PFSK-1 (cell line): ENCODE measurements around the gene ESF1.

Experiments used
- FOXP2 ChIP-seq: optimal IDR thresholded peaks from 2 replicates; pipeline ENCODE3; 2011; ENCODE audit warnings: borderline replicate concordance, control low read depth, inconsistent platforms; ENCODE audit not compliant: insufficient read depth; ENCODE audit errors: extremely low read length, extremely low read depth
- POLR2AphosphoS5 ChIP-seq: IDR thresholded peaks from 2 replicates; pipeline ENCODE4 v1.6.1; 2012; ENCODE audit warnings: low read depth, mild to moderate bottlenecking, control low read depth, low read length, moderate library complexity
- REST ChIP-seq, 2 experiments: IDR thresholded peaks; 2 replicates each; pipeline versions ENCODE4 v1.6.1 to v1.8.0; 2011 to 2012; ENCODE audit warnings: low read depth in 2 of 2, low read length in 2 of 2, control low read depth in 1 of 2, inconsistent platforms in 1 of 2, mild to moderate bottlenecking in 1 of 2, moderate library complexity in 1 of 2; ENCODE audit not compliant: insufficient read depth in 1 of 2
- SIN3A ChIP-seq: IDR thresholded peaks from 2 replicates; pipeline ENCODE4 v1.6.1; 2012; ENCODE audit warnings: mild to moderate bottlenecking, low read length, moderate library complexity, borderline replicate concordance; ENCODE audit not compliant: insufficient read depth
- TAF1 ChIP-seq: IDR thresholded peaks from 2 replicates; pipeline ENCODE4 v1.6.1; 2012; ENCODE audit warnings: low read length, control low read depth, borderline replicate concordance; ENCODE audit not compliant: insufficient read depth

Gene ESF1

GRCh38 chr20:13700761-13701160 lies 84.0 kb downstream of the ESF1 start:
- TF ChIP-seq REST (IDR thresholded peaks at IDR 0.05; ENCODE audit: insufficient read depth in 1 of 2, low read depth in 2 of 2, low read length in 2 of 2) (no peak), POLR2AphosphoS5 (no peak)

- no peak for TF ChIP-seq FOXP2
- TF ChIP-seq TAF1: no peak
- TF ChIP-seq REST (IDR thresholded peaks at IDR 0.05; ENCODE audit: insufficient read depth in 1 of 2, low read depth in 2 of 2, low read length in 2 of 2): no peak
- no peak for TF ChIP-seq POLR2AphosphoS5
- no peak for TF ChIP-seq SIN3A
Measured at GRCh38 chr20:13694420-13695150, 90.1 kb downstream of the ESF1 start.

GRCh38 chr20:13692802-13693736 lies 91.7 kb downstream of the ESF1 start:
- no peak for TF ChIP-seq FOXP2
- no peak for TF ChIP-seq REST (IDR thresholded peaks at IDR 0.05; ENCODE audit: insufficient read depth in 1 of 2, low read depth in 2 of 2, low read length in 2 of 2)
- TF ChIP-seq TAF1: no peak
- no peak for TF ChIP-seq SIN3A
- no peak for TF ChIP-seq POLR2AphosphoS5

- no peak for TF ChIP-seq SIN3A
- TF ChIP-seq REST (IDR thresholded peaks at IDR 0.05; ENCODE audit: insufficient read depth in 1 of 2, low read depth in 2 of 2, low read length in 2 of 2): no peak
- no peak for TF ChIP-seq TAF1
- no peak for TF ChIP-seq FOXP2
- TF ChIP-seq POLR2AphosphoS5: no peak
Measured at GRCh38 chr20:13690943-13691342, 93.8 kb downstream of the ESF1 start.
